Tibial nerve (tissue), 3 donors: ENCODE data around the gene H3-3A.

Experiments used
- POLR2A ChIP-seq, 2 donors: fragments of 450-650 bp; IDR thresholded peaks; one replicate each; pipeline ENCODE4 v1.6.1; 2017; ENCODE audit warnings: antibody characterized with exemption in 2 of 2, mild to moderate bottlenecking in 2 of 2, moderate library complexity in 2 of 2
- TF ChIP-seq, protein P1 (sequence below), 5 experiments: fragments of 200-600 bp in 3 of 5; fragments of 450-650 bp in 2 of 5; sonication (generic) in 3 of 5; IDR thresholded peaks; one replicate each; pipeline ENCODE4 v1.5.1; 2016 to 2019; ENCODE audit warnings: antibody characterized with exemption in 5 of 5, mild to moderate bottlenecking in 3 of 5, moderate library complexity in 2 of 5

GRCh38 chr1:226092965-226093364, 30.4 kb downstream of the H3-3A start:
- TF ChIP-seq, protein P1, sequence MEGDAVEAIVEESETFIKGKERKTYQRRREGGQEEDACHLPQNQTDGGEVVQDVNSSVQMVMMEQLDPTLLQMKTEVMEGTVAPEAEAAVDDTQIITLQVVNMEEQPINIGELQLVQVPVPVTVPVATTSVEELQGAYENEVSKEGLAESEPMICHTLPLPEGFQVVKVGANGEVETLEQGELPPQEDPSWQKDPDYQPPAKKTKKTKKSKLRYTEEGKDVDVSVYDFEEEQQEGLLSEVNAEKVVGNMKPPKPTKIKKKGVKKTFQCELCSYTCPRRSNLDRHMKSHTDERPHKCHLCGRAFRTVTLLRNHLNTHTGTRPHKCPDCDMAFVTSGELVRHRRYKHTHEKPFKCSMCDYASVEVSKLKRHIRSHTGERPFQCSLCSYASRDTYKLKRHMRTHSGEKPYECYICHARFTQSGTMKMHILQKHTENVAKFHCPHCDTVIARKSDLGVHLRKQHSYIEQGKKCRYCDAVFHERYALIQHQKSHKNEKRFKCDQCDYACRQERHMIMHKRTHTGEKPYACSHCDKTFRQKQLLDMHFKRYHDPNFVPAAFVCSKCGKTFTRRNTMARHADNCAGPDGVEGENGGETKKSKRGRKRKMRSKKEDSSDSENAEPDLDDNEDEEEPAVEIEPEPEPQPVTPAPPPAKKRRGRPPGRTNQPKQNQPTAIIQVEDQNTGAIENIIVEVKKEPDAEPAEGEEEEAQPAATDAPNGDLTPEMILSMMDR (IDR thresholded peaks at IDR 0.05) = no peak
- TF ChIP-seq POLR2A (IDR thresholded peaks at IDR 0.05) = no peak
